Stimulated activated CD4-positive, alpha-beta T cell treated with anti-CD3 and anti-CD28 coated beads, Interleukin-12 subunit alpha, Interleukin-12 subunit beta, amount 100 ng/mL, for 48 hours (primary cell): ENCODE measurements around the gene SUGCT.

Experiments
- DNase-seq, 3 donors: peaks; one replicate each; pipeline ENCODE4 v3.0.0-alpha.2; 2020; ENCODE audit warnings: low read depth in 2 of 3, low spot score in 1 of 3

Gene SUGCT

GRCh38 chr7:40706829-40707228 lies 572.0 kb downstream of the SUGCT start:
- no peak for DNase-seq

GRCh38 chr7:40709062-40709964 lies 574.5 kb downstream of the SUGCT start:
- DNase-seq: no peak

- DNase-seq: no peak
Observed at GRCh38 chr7:40711706-40712105, 576.9 kb downstream of the SUGCT start.

GRCh38 chr7:40714363-40715052 lies 579.7 kb downstream of the SUGCT start:
- DNase-seq: no peak

- DNase-seq: no peak
Observed at GRCh38 chr7:40715053-40715430, 580.2 kb downstream of the SUGCT start.

- no peak for DNase-seq
Observed at GRCh38 chr7:40716052-40716451, 581.2 kb downstream of the SUGCT start.

- no peak for DNase-seq
Observed at GRCh38 chr7:40717242-40717641, 582.4 kb downstream of the SUGCT start.

- DNase-seq: no peak
Observed at GRCh38 chr7:40720416-40720815, 585.6 kb downstream of the SUGCT start.

GRCh38 chr7:40721342-40721949 lies 586.6 kb downstream of the SUGCT start:
- DNase-seq: no peak

- DNase-seq: no peak
Observed at GRCh38 chr7:40722242-40722641, 587.4 kb downstream of the SUGCT start.

- DNase-seq: no peak
Observed at GRCh38 chr7:40723829-40724228, 589.0 kb downstream of the SUGCT start.

- no peak for DNase-seq
Observed at GRCh38 chr7:40726559-40726958, 591.8 kb downstream of the SUGCT start.

- no peak for DNase-seq
Observed at GRCh38 chr7:40733114-40733513, 598.3 kb downstream of the SUGCT start.

GRCh38 chr7:40733578-40733977 lies 598.8 kb downstream of the SUGCT start:
- DNase-seq: no peak

GRCh38 chr7:40739257-40739656 lies 604.5 kb downstream of the SUGCT start:
- no peak for DNase-seq

- no peak for DNase-seq
Observed at GRCh38 chr7:40742270-40742669, 607.5 kb downstream of the SUGCT start.

GRCh38 chr7:40746841-40747556 lies 612.2 kb downstream of the SUGCT start:
- no peak for DNase-seq

- no peak for DNase-seq
Observed at GRCh38 chr7:40747856-40748255, 613.1 kb downstream of the SUGCT start.

GRCh38 chr7:40749877-40750276 lies 615.1 kb downstream of the SUGCT start:
- no peak for DNase-seq

- no peak for DNase-seq
Observed at GRCh38 chr7:40753455-40753854, 618.6 kb downstream of the SUGCT start.

- DNase-seq: no peak
Observed at GRCh38 chr7:40755438-40755837, 620.6 kb downstream of the SUGCT start.
